OCI-LY3 (cell line): Measurements from ENCODE around the gene SCN2B.
"Not testable (repeated sequence)": the region's sequence is repeated elsewhere in the genome, so short reads cannot be mapped to it uniquely, and the experiment has no call there.

Source experiments
- H2AFZ ChIP-seq: fragments of 200-600, 300-600 bp; shearing (Covaris generic); 2 replicates; pipeline ENCODE4 v1.6.0; 2014; ENCODE audit warnings: antibody characterized with exemption, low read depth, low read length
- H3K27ac ChIP-seq: fragments of 200-600, 300-600 bp; sonication (generic); 2 replicates; pipeline ENCODE4 v1.5.1; 2014; ENCODE audit warnings: mild to moderate bottlenecking, low read length, moderate library complexity, mixed read lengths
- H3K27me3 ChIP-seq: fragments of 200-600, 300-600 bp; sonication (generic); 2 replicates; pipeline ENCODE4 v1.6.1; 2014; ENCODE audit warnings: low read depth, low read length, mixed read lengths
- H3K36me3 ChIP-seq: fragments of 200-600, 300-600 bp; sonication (generic); replicated peaks from 2 replicates; pipeline ENCODE3; 2014; ENCODE audit warnings: low read depth, low read length, mixed read lengths
- H3K4me1 ChIP-seq: fragments of 300-600, 200-600 bp; sonication (generic); 2 replicates; pipeline ENCODE4 v1.6.1; 2014; ENCODE audit warnings: low read length, mixed read lengths
- H3K4me2 ChIP-seq: fragments of 200-600, 300-600 bp; sonication (generic); 2 replicates; pipeline ENCODE4 v1.6.1; 2014; ENCODE audit warnings: low read length, mixed read lengths
- H3K4me3 ChIP-seq: fragments of 300-600, 200-600 bp; sonication (generic); 2 replicates; pipeline ENCODE4 v1.5.1; 2014; ENCODE audit warnings: antibody characterized with exemption, mild to moderate bottlenecking, low read length, moderate library complexity
- H3K79me2 ChIP-seq: fragments of 300-600, 200-600 bp; shearing (Covaris generic); 2 replicates; pipeline ENCODE4 v1.6.1; 2014; ENCODE audit warnings: mild to moderate bottlenecking, low read length, mixed read lengths
- H3K9ac ChIP-seq: fragments of 300-600, 200-600 bp; shearing (Covaris generic); 2 replicates; pipeline ENCODE4 v1.6.0; 2014; ENCODE audit warnings: mild to moderate bottlenecking, low read length, moderate library complexity
- H3K9me3 ChIP-seq: fragments of 200-600, 300-600 bp; shearing (Covaris generic); 2 replicates; pipeline ENCODE4 v1.6.1; 2014; ENCODE audit warnings: low read length, mixed read lengths; ENCODE audit not compliant: insufficient read depth
- H4K20me1 ChIP-seq: fragments of 200-600, 300-600 bp; sonication (generic); 2 replicates; pipeline ENCODE4 v1.6.1; 2016; ENCODE audit warnings: low read length, mixed read lengths; ENCODE audit not compliant: insufficient read depth
- CTCF ChIP-seq: fragments of 200-600, 300-600 bp; sonication (generic); IDR thresholded peaks from 2 replicates; pipeline ENCODE4 v1.5.1; 2014; ENCODE audit warnings: antibody characterized with exemption, low read length, low read depth
- EZH2phosphoT487 ChIP-seq: fragments of 200-600 bp; shearing (Covaris generic); IDR thresholded peaks from 2 replicates; pipeline ENCODE4 v1.6.1; 2018; ENCODE audit warnings: antibody characterized with exemption, mixed run types, low read depth

The SCN2B gene

GRCh38 chr11:118186346-118187107 lies 10.1 kb upstream of the SCN2B start:
- H3K27ac ChIP-seq = no peak overlapping the region
- no peak overlapping the region for H3K4me3 ChIP-seq
- TF ChIP-seq EZH2phosphoT487 (no peak), CTCF (no peak)

DNA sequence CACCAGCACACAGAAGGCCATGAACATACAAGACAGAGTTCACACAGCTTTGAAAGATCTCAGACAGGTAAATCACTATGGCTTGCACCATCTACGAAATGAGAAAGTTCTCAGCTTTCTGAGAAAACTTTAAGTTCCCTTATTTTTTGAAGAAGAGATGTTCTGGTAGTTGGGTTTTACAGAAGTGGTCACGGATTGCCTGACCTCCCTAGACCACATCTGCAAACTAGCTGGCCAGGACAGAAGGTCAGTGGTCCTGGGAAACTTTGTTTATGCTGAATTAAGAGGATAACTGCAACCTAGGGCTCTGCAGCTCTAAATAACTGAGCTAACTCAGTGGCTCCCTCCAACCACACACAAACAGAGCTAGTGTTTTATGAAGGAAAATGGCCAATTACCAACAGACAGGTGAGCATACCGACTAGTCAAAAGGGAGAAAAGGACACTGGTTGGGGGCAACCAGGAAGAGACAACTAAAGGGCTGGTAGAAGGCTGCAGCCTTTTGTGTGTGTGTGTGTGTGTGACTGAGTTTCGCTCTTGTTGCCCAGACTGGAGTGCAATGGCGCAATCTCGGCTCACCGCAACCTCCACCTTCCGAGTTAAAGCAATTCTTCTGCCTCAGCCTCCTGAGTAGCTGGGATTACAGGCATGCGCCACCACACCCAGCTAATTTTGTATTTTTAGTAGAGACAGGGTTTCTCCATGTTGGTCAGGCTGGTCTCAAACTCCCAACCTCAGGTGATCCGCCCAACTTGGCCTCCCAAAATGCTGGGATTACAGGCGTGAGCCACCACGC lies 8.5 kb upstream of the SCN2B start:
- Histone ChIP-seq H3K79me2 (no peaks in the 10 kb centered on the region), H3K36me3 (no peaks in the 10 kb centered on the region), H3K9me3 (no peaks in the 10 kb centered on the region), H3K9ac (no peak overlapping the region), H3K4me2 (no peak overlapping the region), H2AFZ (no peak overlapping the region), H3K4me1 (peaks cover 7% of the 10 kb centered on the region), H4K20me1 (no peaks in the 10 kb centered on the region), H3K27ac (no peak overlapping the region), H3K27me3 (peaks cover 4% of the 10 kb centered on the region; the same call in 1 of the 2 replicates), H3K4me3 (no peak overlapping the region)
- TF ChIP-seq CTCF (no peak), EZH2phosphoT487 (no peak)

More at GRCh38 chr11:118186346-118187107, 10.1 kb upstream of the SCN2B start:
- no peaks in the 10 kb centered on the region for H3K36me3 ChIP-seq
- no peaks in the 10 kb centered on the region for H3K9me3 ChIP-seq
- no peaks in the 10 kb centered on the region for H4K20me1 ChIP-seq
- no peaks in the 10 kb centered on the region for H3K79me2 ChIP-seq
- peaks cover 4% of the 10 kb centered on the region; the same call in 1 of the 2 replicates for H3K27me3 ChIP-seq
- no peak overlapping the region for H3K4me2 ChIP-seq
- H2AFZ ChIP-seq = no peak overlapping the region
- H3K4me1 ChIP-seq = no peaks in the 10 kb centered on the region
- no peak overlapping the region for H3K9ac ChIP-seq

DNA sequence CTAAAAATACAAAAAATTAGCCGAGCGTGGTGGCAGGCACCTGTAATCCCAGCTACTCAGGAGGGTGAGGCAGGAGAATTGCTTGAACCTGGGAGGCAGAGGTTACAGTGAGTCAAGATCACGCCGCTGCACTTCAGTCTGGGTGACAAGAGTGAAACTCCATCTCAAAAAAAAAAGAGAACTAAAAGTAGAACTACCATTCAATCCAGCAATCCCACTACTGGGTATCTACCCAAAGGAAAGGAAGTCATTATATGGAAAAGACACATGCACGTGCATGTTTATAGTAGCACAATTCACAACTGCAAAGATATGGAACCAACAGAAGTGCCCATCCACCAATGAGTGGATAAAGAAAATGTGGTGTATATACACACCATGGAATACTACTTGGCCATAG lies 7.3 kb upstream of the SCN2B start:
- H3K4me2 ChIP-seq, H3K27ac ChIP-seq, H4K20me1 ChIP-seq, H3K4me3 ChIP-seq, H3K36me3 ChIP-seq, H2AFZ ChIP-seq, H3K79me2 ChIP-seq, H3K9me3 ChIP-seq, H3K27me3 ChIP-seq, H3K9ac ChIP-seq: not testable (repeated sequence)
- peaks cover 12% of the 10 kb centered on the region for H3K4me1 ChIP-seq

- Histone ChIP-seq H3K4me1 (peaks cover 23% of the 10 kb centered on the region), H4K20me1 (no peaks in the 10 kb centered on the region), H3K27ac (no peak overlapping the region), H2AFZ (peak overlapping the region; percentile 88), H3K36me3 (no peaks in the 10 kb centered on the region), H3K9ac (peak overlapping the region; percentile 46), H3K9me3 (no peaks in the 10 kb centered on the region), H3K27me3 (no peaks in the 10 kb centered on the region), H3K79me2 (no peaks in the 10 kb centered on the region), H3K4me3 (peak overlapping the region; percentile 70), H3K4me2 (peak overlapping the region; percentile 88)
- peak; percentile 20; the same call in 1 of the 2 replicates for TF ChIP-seq CTCF
- no peak for TF ChIP-seq EZH2phosphoT487
Measured at GRCh38 chr11:118180300-118180703, 3.9 kb upstream of the SCN2B start.
